ENCODE measurements around the gene MTIF2. TPM values are rescaled to one million over a fixed set of nuclear protein-coding genes. Genes with fewer than 3 reads are reported as not detected.

The MTIF2 gene
- total and polyA plus RNA-seq, 2 experiments from 2014 or later: 19.1 to 23.3 TPM

- Histone ChIP-seq H2AFZ (no peak overlapping the region), H3F3A (ENCODE audit: insufficient read depth) (peaks cover 58% of the 10 kb centered on the region), H3K27me3 (replicated peaks; ENCODE audit: insufficient read depth) (no peaks in the 10 kb centered on the region), H3K9me2 (ENCODE audit: insufficient read depth) (no peaks in the 10 kb centered on the region), H3K4me2 (ENCODE audit: unreplicated experiment) (no peak overlapping the region), H3K9me3 (ENCODE audit: low read depth) (no peaks in the 10 kb centered on the region), H3K36me3 (ENCODE audit: low read depth) (peaks cover 33% of the 10 kb centered on the region), H3K4me3 (no peak overlapping the region), H4K20me1 (ENCODE audit: insufficient read depth) (no peaks in the 10 kb centered on the region), H3K9ac (no peak overlapping the region), H3K27ac (no peak overlapping the region), H3K79me2 (ENCODE audit: insufficient read depth) (peaks cover 17% of the 10 kb centered on the region), H3K4me1 (ENCODE audit: insufficient read depth) (peaks cover 5% of the 10 kb centered on the region)
- WGBS, 2 experiments (ENCODE audit: low coverage in 1 of 2, low lambda C conversion rate in 2 of 2, missing lambda C conversion rate in 2 of 2): 71 to 76% methylated on average over 4 of the region's 4 CpGs
- in situ Hi-C loops (cut with MboI): no loop called here
- no peak for DNase-seq
- TF ChIP-seq EZH2 (IDR thresholded peaks at IDR 0.05; ENCODE audit: insufficient read depth, poor library complexity, severe bottlenecking) (no peak), EZH2phosphoT487 (IDR thresholded peaks at IDR 0.05; ENCODE audit: insufficient read depth, low read depth) (no peak)
Measured at GRCh38 chr2:55239656-55240222, 29.3 kb downstream of the MTIF2 start.

GRCh38 chr2:55236992-55237543 lies 32.0 kb downstream of the MTIF2 start:
- H3K4me1 ChIP-seq (ENCODE audit: insufficient read depth): peaks cover 18% of the 10 kb centered on the region

GRCh38 chr2:55235724-55236538 lies 33.1 kb downstream of the MTIF2 start:
- Histone ChIP-seq H3K9ac (no peak overlapping the region), H3F3A (ENCODE audit: insufficient read depth) (peaks cover 58% of the 10 kb centered on the region), H3K9me2 (ENCODE audit: insufficient read depth) (no peaks in the 10 kb centered on the region), H3K4me1 (ENCODE audit: insufficient read depth) (peaks cover 23% of the 10 kb centered on the region), H3K27me3 (replicated peaks; ENCODE audit: insufficient read depth) (no peaks in the 10 kb centered on the region), H3K27ac (no peak overlapping the region), H3K79me2 (ENCODE audit: insufficient read depth) (peaks cover 51% of the 10 kb centered on the region), H3K36me3 (ENCODE audit: low read depth) (peaks cover 37% of the 10 kb centered on the region), H3K4me2 (ENCODE audit: unreplicated experiment) (no peak overlapping the region), H2AFZ (no peak overlapping the region), H3K4me3 (0 out of 2 replicates have a peak overlapping the region, but pooled peaks have one; percentile 100), H3K9me3 (ENCODE audit: low read depth) (no peaks in the 10 kb centered on the region), H4K20me1 (ENCODE audit: insufficient read depth) (no peaks in the 10 kb centered on the region)
- in situ Hi-C loops (cut with MboI): no loop called here
- WGBS, 2 experiments (ENCODE audit: low coverage in 1 of 2, low lambda C conversion rate in 2 of 2, missing lambda C conversion rate in 2 of 2): 96 to 100% methylated on average over 3 of the region's 3 CpGs
- TF ChIP-seq EZH2phosphoT487 (IDR thresholded peaks at IDR 0.05; ENCODE audit: insufficient read depth, low read depth) (no peak), EZH2 (IDR thresholded peaks at IDR 0.05; ENCODE audit: insufficient read depth, poor library complexity, severe bottlenecking) (no peak)
- no peak for DNase-seq

More at GRCh38 chr2:55236992-55237543, 32.0 kb downstream of the MTIF2 start:
- Histone ChIP-seq H4K20me1 (ENCODE audit: insufficient read depth) (no peaks in the 10 kb centered on the region), H3K4me3 (no peak overlapping the region), H3K4me2 (ENCODE audit: unreplicated experiment) (no peak overlapping the region), H3K9me2 (ENCODE audit: insufficient read depth) (no peaks in the 10 kb centered on the region), H3K79me2 (ENCODE audit: insufficient read depth) (peaks cover 40% of the 10 kb centered on the region), H3K9me3 (ENCODE audit: low read depth) (no peaks in the 10 kb centered on the region), H3K27ac (peak overlapping the region; percentile 5; the same call in 1 of the 2 replicates), H3K36me3 (ENCODE audit: low read depth) (peaks cover 37% of the 10 kb centered on the region), H3K27me3 (replicated peaks; ENCODE audit: insufficient read depth) (no peaks in the 10 kb centered on the region), H2AFZ (no peak overlapping the region), H3F3A (ENCODE audit: insufficient read depth) (peaks cover 65% of the 10 kb centered on the region), H3K9ac (no peak overlapping the region)
- 98 to 100% methylated on average over 2 of the region's 2 CpGs for WGBS, 2 experiments (ENCODE audit: low coverage in 1 of 2, low lambda C conversion rate in 2 of 2, missing lambda C conversion rate in 2 of 2)
- no peak for TF ChIP-seq EZH2 (IDR thresholded peaks at IDR 0.05; ENCODE audit: insufficient read depth, poor library complexity, severe bottlenecking)
- no peak for TF ChIP-seq EZH2phosphoT487 (IDR thresholded peaks at IDR 0.05; ENCODE audit: insufficient read depth, low read depth)
- in situ Hi-C loops (cut with MboI): no loop called here
- DNase-seq: no peak

- Histone ChIP-seq H3F3A (ENCODE audit: insufficient read depth) (peaks cover 44% of the 10 kb centered on the region), H3K4me1 (ENCODE audit: insufficient read depth) (peaks cover 23% of the 10 kb centered on the region), H2AFZ (no peak overlapping the region), H3K27ac (peak overlapping the region; percentile 94; the same call in 1 of the 2 replicates), H3K36me3 (ENCODE audit: low read depth) (peaks cover 37% of the 10 kb centered on the region), H3K4me2 (ENCODE audit: unreplicated experiment) (peak overlapping the region; percentile 94), H3K9me3 (ENCODE audit: low read depth) (no peaks in the 10 kb centered on the region), H3K9me2 (ENCODE audit: insufficient read depth) (no peaks in the 10 kb centered on the region), H3K4me3 (peak overlapping the region; percentile 100), H3K79me2 (ENCODE audit: insufficient read depth) (peaks cover 72% of the 10 kb centered on the region), H3K27me3 (replicated peaks; ENCODE audit: insufficient read depth) (no peaks in the 10 kb centered on the region), H4K20me1 (ENCODE audit: insufficient read depth) (no peaks in the 10 kb centered on the region), H3K9ac (peak overlapping the region; percentile 98)
- TF ChIP-seq EZH2phosphoT487 (IDR thresholded peaks at IDR 0.05; ENCODE audit: insufficient read depth, low read depth) (no peak), EZH2 (IDR thresholded peaks at IDR 0.05; ENCODE audit: insufficient read depth, poor library complexity, severe bottlenecking) (no peak)
- 74 to 78% methylated on average over 7 of the region's 7 CpGs for WGBS, 2 experiments (ENCODE audit: low coverage in 1 of 2, low lambda C conversion rate in 2 of 2, missing lambda C conversion rate in 2 of 2)
- DNase-seq: no peak
- in situ Hi-C loops (cut with MboI): no loop called here
Measured at GRCh38 chr2:55233658-55233940, 35.4 kb downstream of the MTIF2 start.
